ENCODE results near the gene JUND.

DNA sequence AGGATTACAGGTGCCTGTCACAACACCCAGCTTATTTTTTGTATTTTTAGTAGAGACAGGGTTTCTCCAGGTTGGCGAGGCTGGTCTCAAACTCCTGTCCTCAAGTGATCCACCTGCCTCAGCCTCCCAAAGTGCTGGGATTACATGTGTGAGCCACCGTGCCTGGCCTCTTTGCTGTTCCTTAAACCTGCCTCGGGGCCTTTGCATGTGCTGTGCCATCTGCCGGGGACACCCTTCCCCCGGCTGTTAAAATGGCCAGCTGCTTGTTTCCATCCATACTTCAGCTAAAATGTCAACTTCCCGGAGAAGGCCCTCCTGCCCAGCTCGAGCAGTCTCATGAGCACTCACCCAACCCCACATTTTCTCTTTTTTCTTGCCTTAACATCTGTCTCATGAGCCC lies 36.1 kb downstream of the JUND start:
- TF ChIP-seq, protein P1, sequence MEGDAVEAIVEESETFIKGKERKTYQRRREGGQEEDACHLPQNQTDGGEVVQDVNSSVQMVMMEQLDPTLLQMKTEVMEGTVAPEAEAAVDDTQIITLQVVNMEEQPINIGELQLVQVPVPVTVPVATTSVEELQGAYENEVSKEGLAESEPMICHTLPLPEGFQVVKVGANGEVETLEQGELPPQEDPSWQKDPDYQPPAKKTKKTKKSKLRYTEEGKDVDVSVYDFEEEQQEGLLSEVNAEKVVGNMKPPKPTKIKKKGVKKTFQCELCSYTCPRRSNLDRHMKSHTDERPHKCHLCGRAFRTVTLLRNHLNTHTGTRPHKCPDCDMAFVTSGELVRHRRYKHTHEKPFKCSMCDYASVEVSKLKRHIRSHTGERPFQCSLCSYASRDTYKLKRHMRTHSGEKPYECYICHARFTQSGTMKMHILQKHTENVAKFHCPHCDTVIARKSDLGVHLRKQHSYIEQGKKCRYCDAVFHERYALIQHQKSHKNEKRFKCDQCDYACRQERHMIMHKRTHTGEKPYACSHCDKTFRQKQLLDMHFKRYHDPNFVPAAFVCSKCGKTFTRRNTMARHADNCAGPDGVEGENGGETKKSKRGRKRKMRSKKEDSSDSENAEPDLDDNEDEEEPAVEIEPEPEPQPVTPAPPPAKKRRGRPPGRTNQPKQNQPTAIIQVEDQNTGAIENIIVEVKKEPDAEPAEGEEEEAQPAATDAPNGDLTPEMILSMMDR (IDR thresholded peaks at IDR 0.05) = no peak
- no peak for TF ChIP-seq POLR2A (IDR thresholded peaks at IDR 0.05)

Measured in Peyer's patch (tissue), 4 donors.